Activated T-cell treated with anti-CD3 and anti-CD28 coated beads, Interleukin-2, amount 50 U/mL, for 48 hours (primary cell): ENCODE data around the gene APOD.
A peak's percentile ranks its signal among the peaks of the same experiment; 100 is the strongest.

ENCODE experiments used
- DNase-seq, 2 experiments: peaks; one replicate each; pipeline ENCODE4 v3.0.0-alpha.2; 2020

Gene APOD

DNA sequence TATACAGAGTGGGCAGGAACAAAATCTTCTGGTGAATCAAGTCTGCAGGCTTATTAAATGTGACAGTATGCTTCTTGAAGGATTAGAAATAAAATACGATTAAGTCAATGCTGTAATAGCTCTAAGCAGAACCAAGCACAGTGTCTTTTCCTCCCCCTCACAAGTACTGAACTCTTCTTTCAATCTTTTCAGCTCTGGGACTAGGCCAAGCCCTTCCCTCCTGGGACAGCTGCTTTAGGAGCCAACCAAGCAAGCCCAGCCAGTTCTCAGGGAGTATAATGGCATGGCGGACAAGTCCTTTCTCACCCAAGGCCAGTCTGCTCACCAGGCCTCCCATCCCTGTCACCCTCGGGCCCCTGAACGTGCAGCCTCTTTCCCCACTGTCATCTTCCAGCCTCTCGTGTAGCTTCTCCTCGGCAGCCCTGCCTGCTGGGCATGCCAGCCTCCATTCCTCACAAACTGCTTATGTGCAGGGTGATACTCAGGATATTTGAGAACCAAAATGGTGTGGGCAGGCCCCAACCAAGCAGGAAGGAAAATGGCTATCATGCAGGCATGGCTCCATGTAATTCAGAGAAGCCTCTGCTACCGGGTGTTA is 32.3 kb downstream of the APOD start:
- DNase-seq, result no peak

DNA sequence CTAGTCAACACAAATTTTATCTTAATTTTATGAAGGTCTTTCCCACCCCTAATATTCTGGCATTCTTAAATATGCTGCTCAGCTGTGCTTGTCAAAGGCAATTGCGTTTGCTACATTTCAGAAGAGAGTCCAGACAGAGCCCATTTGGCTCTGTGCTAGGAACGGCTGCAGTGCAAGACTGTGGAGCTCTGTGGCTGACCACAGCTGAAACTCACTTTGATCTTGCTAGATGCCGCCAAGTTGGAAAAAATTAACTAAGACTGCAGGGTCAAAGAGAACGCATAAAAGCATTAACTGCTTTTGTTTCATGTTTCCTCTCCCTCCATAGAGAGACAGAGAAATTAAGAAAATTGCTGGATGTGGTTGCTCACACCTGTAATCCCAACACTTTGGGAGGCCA is 33.0 kb downstream of the APOD start:
- peak in 1 of 2 experiments; percentile 45 for DNase-seq

DNA sequence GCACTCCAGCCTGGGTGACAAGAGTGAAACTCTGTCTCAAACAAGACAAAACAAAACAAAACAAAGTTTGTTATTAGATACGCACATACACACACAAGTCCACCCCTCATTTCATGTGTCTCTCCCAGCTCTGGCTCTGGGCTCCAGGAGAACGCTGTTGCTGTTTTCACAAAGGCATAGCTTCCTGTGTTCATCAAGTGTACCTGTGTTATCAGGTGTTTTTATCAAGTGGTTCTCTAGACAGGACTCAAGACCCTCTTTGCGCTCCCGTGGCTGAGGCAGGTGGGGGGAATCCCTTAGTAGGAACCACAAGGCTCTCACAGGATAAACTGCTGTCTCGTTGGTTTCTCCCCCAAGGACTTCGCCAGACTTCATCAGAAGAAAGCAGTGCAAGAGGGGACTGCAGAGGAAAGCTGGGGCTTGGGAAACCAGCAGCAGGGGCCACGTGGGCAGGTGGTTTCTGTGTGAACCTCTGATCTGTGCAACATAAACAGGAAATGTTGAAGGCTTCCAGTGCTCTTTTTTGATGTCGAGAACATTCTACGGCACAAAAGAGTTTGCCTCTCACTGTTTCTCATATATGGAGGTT is 33.7 kb downstream of the APOD start:
- DNase-seq, result peak; percentile 72 to 77

DNA sequence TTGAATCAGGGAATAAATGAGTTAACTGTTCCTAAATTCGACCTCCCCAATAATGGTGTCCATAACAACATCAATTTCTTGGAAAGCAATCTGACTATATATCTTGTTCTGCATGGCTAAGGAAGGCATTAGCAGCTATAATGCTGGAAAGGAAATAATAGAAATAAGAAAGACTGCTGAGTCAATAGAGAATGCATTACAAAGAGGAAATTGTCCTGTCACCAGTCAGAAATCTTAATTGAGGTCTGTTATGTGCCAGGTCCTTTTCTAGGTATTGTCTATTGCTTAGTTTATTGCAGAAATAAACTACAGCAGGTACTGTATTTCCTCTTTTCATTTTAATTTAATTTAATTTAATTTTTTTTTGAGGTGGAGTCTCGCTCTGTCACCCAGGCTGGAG is 34.8 kb downstream of the APOD start:
- no peak for DNase-seq

DNA sequence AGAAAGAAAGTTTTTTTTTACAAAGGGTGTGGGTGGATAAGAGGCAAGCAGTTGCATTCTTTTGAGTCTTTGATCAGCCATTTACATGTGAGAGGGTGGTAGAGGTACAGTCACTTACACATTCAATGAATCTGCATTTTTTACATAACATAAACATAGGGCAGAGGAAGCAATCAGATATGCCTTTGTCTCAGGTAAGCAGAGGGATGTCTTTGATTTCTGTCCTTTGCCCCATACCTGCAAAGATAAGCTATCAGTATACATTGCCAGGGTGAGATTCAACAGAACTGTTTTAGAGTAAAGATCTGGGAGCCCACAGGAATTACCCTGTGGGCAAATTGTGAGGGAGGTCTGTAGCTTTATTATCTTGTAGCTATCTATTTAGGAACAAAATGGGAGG is 35.2 kb downstream of the APOD start:
- DNase-seq, result no peak

DNA sequence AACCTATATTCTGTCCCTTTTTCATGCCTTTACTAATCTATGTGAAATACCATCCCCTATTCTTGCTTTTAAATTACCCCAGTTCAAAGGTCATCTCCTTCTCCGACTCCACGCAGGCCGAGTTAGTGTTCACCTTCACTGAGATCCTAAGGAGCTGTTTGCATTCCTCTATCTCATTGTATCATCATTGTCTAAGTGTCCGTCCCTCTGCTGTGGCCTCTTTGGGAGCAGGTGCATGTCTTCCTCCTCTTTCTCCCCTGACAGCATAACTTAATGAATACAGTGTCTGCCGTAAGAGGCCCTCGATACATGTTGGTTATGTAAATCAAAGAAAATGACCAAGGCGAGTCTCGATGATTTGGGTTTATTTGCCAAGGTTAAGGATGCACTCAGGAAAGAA is 35.7 kb downstream of the APOD start:
- DNase-seq, result no peak

DNA sequence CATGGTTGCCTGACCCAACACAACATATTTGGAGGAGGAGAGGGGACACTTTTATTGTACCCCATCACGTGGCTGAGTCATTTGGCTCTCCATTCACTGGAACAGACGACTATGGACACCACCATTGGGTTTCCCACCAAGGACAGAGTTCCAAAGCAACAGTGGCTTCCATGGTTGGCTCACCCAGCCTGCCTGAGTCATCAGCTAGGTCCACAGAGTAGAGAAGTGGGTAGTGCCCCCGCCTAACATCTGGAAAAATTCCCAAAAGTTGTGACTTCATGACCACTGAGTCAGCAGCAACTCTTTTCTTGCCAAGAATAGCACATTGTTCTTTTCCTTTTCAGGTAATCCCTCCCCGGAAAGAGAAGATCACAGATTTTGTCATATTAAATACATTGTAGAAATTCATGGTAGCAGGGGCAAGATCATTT is 37.6 kb downstream of the APOD start:
- no peak for DNase-seq

DNA sequence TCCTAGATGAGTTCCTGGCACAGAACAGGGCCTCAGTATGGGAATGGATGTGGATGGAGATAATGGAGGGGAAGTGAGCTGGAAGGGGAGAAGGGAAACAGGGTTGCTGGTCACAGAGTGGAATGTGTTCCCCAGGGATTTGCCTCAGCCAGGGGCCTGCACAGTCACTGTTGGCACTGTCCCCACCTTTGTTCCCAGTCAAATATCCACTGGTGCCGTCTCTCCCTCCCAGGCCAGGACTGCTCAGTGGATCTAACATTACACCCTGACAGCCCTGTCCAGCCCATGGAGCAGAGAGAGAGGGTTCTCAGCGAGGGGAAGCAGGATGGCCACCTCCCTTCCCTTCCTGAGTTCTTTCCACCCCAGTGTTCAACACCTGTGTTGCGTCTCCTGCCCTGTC is 39.1 kb downstream of the APOD start:
- DNase-seq, result no peak

DNA sequence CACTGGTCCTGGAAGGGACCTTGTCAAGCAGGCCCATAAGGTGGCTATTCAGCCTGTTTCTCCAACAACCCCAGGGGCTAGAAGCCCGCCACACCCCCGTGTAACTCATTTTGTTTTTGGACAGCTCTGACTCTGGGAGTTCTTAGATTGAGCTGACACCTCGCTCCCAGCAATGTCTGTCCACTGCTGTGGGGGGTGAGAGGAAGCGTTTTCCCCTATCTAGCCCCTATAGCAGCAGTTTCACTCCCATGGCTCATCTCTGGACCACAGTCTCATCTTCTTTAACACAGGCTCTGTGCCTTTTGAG is 39.6 kb downstream of the APOD start:
- DNase-seq, result no peak

DNA sequence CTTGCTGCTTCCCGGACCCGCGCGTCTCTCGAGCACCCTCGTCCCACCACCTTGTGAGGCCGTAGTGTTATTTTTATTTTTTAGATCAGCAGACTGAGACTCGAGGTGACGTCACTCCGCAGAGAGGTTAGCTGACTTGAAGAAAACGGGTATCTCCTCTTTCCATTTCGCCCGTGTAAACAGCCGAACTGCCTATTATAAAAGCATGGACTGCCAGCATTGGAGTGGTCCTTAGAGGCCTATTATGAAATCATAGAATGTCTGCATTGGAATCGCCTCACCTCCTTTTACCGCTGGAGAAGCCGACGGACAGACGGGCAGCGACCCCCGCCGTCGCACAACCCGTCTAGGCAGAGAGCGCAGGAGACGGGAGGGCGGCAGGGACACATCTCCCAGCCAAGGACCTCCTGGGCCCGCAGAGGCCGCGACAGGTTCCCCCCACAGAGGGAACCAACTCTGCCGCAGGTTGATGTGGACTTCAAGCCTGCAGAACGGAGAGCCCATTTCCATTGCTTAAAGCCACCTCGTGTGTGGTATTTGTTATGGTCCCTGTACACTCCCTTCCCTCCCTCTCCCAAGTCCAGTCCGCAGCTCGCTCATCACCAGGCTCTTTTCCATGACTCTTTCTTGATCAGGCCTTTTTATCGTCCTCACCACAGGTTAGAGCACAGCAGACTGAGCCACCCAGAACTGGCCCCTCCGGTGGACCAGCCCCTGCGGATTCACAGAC is 40.1 kb downstream of the APOD start:
- DNase-seq, result no peak

DNA sequence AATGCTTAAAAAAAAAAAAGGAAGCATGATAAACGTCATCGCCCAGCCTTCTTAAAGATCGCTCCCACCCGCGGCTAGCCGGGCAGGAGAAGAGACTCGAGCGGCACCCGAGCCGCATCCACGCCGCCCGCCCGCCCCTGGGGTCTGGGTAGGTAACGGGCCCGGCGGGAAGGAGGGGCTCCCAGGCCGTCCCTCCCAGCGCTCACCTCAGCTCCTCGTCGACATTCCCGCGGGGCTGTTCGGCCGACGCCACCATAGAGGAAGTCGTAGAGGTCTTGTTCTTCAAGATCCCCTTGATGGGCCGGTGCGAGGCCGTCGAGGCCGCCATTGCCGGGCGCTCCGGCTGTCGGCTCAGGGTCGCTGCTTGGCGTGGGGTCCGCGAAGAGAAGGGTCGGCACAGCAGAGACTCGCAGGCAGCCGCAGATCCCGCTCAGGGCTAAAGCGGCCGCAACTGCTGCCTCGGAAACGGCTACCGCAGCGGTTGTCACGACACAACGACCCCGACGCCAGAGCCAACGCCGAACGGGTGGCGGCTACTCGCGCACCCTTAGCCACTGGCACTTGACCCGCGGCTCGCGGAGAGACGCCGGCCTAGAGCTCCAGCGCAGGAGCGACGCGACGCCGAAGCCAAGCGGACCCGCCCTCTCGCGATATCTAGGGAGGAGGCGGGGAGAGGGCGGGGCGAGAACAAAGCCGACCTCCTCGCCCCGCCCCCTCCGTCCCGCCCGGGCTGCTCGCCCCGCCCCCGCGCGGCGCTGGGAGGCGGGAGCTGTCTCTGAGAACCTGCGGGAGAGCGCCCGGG is 40.8 kb downstream of the APOD start, which contains the start of gene PPP1R2:
Gene PPP1R2, minus strand, starts transcription at position 628 of the 802 bp plus-strand sequence. Its CDS starts 300 bp downstream, at position 328.
- DNase-seq, result peak; percentile 93 to 94

DNA sequence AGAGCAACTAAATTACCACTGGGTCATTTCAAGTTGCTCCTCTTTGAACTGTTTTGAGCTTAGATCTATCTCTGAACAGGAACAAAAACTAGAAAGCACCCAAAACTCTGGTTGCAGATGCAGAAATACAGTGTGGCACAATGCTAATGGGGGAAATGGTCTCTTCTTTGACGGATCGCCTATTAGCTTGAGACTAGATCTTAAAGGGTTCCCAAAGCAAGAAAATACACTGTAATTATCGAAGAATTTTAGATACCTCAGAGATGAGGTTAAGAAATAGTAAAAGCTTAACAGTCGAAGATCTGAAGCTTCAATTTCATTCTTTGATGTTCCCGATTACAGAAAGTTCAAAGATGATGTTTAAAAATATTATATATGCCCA is 41.4 kb downstream of the APOD start:
- no peak for DNase-seq

DNA sequence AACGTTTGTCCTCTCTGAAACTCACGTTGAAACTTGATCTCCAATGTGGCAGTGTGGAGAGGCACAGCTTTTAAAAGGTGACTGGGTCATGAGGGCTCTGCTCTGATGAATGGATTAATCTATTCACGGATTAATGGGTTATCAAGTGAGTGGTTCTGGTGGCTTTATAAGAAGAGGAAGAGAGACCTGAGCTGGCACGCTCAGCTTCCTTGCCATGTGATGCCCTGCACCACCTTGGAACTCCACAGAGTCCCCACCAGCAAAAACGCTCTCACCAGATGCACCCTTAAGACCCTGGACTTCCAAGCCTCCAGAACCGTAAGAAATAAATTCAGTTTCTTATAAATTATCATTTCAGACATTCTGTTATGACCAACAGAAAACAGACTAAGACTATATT is 43.2 kb downstream of the APOD start:
- DNase-seq, result no peak

DNA sequence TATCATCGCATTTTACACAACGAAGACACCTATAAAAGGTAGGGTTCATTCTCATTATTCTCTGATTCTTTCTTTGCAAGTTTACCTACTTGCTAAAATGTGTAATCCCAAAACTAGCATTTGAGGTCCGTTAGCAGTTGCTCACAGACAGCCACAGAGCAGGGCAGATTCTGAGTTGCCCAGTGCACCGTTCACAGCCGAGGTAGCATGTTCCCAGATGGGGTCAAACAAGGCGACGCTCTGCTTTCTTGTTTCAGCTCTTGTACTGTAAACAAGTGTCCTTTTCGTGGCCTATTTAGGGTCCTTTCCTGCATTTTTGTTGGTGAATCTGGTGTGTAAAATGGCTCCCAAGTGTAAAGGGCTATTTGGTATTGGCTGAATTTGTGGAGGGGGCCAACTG is 43.7 kb downstream of the APOD start:
- peak in 1 of 2 experiments; percentile 61 for DNase-seq

DNA sequence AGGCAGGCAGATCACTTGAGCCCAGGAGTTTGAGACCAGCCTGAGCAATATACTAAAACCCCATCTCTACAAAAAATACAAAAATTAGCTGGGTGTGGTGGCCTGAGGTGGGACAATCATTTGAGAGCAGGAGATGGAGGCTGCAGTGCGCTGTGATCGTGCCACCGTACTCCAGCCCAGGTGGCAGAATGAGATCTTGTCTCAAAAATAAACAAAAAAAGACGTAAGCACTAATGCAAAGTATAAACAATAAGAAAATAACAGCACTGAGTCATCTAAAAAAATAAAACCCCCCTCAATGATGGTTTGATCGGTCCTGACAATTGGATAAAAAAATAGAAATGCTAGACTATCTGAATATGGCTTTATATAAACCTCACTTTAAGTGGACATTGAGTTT is 44.3 kb downstream of the APOD start:
- no peak for DNase-seq

DNA sequence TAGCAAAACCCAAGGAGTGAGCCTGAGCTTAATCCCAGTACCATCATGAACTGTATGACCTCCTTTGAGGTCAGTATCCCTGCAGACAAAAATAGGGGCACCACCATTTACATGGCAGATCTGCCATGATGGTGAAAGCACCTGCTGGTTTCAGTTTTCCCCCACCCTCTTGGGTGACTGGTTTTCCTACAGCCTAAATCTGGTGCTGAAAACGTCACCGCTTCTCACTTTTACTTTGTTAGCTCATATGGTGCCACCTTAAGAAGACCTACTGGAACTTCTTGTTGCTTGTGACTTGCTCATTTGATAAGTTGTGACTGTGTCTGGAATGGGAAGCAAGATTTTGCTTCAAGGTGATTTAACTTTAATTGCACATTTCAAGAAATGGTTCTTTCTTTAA is 45.7 kb downstream of the APOD start:
- DNase-seq, result peak; percentile 58 to 68

DNA sequence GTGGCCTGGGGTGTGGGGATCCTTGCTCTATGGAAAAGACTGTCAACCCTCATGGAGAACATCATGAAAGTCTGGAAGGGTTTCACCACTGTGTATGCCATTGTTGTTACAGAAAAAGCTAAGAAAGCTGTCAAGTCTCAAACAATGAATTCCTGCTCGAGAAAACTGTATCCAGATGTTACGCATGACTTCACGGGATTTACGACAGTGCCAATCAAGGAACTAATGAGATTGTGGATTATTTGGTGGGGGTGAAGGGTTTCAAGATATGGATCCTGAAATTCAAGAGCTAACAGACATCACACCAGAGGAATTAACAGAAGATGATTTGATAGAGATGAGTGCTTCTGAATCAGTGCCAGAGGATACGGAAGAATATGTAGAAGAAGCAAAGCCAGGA is 48.4 kb downstream of the APOD start:
- no peak for DNase-seq

DNA sequence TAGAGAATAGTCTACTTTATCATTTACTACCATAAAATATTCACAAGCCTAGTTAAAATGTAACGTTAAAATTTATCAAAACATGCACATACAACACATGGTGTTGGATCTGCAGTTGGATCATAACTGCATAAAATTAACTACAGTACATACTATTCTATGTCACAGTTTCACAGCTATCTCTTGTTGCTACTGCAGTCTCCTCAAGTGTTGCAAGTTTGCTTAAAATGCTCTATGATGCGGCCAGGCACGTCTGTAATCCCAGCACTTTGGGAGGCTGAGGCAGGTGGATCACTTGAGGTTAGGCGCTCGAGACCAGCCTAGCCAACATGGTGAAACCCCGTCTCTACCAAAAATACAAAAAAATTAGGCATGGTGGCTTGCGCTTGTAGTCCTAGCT is 50.9 kb downstream of the APOD start:
- no peak for DNase-seq

DNA sequence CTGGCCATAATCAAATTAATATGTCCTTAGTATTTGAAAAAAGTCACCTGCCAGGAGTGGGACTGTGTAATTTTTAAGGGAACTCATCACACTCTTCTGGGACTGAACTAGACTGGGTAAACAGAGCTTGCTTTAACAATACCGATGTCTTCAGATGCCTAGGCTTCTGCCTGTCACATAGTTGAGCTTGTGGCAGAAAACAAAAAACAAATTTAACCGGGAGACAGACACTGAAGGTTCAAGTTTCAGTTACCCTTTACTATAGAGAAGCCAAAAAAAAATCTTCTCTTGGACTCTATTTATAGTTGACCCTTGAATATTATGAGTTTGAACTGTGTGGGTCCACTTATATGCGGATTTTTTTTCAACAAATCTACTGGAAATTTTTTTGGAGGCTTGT is 51.4 kb downstream of the APOD start:
- DNase-seq, result no peak

DNA sequence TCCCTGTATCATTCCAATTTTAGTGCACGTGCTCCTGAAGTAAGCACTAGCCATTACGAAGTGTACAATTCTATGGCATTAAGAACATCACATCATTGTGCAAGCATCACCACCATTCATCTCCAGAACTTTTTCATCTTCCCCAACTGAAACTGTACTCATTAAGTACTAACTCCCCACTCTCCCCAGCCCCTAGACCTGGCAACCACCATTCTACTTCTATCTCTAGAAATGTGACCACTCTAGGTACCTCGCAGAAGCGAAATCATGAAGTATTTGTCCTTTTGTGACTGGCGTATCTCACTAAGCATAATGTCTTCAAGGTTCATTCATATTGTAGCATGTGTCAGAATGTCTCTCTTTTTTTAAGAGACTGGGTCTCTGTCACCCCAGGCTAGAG is 52.1 kb downstream of the APOD start:
- DNase-seq, result no peak

DNA sequence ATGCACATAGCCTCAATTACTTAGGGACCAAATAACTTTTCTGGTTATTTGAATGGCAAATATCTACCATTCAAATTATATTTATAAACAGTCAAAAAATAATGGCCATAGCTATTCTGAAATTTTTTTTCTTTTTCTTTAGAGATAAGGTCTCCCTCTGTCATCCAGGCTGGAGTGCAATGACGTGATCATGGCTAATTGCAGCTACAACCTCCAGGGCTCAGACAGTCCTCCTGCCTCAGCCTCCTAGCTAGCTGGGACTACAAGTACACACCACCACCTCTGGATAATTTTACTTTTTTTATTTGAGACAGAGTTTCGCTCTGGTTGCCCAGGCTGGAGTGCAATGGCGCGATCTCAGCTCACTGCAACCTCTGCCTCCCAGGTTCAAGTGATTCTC is 57.2 kb downstream of the APOD start:
- DNase-seq, result no peak

DNA sequence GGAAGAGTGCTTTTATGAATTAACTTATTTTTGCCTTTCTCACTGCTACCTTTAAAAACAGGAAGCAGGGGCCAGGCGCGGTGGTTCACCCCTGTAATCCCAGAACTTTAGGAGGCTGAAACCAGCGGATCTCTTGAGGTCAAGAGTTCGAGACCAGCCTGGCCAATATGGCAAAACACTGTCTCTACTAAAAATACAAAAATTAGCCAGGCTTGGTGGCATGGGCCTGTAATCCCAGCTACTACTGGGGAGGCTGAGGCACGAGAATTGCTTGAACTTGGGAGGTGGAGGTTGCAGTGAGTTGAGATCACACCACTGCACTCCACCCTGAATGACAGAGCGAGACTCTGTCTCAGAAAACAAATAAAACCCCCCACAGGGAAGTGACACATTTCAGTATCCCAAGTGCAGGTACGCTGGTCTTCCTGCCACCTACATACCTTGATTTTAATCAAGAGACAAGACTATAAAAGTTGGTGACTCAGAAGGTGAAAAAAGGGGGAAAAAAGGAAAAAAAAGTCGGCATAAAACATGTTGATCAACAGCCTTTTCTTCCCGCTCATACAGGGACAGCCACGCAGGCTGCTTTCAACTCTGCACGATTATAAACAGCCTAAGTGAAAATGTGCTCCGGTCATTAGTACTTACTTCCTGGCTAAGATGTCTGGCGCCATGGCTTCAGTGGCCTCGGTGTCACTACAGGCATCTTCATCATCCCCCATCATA is 59.4 kb downstream of the APOD start:
- DNase-seq, result peak; percentile 54 to 58
